ENCODE data around the gene KHSRP. TPM values are rescaled to one million over a fixed set of nuclear protein-coding genes. Genes with fewer than 3 reads are reported as not detected.

Gene KHSRP
- total RNA-seq, 1 experiment from 2014 or later, result 297 TPM

DNA sequence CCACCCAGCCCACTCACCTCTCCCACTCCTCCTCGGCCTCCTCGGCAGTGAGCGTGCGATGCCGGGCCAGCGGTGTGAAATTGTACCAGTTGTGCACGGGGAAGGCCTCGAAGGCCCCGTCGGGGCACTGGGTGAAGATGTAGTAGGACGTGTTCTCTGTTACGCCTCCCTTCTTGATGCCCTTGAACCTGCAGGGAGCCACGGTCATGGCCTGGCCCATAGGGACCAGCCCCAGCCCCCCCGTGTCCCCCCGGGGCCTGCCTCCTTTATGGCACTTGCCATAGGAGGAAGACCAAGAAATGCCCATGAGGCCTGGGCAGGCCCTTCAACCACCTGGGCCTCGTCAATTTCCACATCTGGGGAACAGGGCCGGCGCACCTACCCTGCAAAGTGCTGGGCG is 37.2 kb downstream of the KHSRP start:
- Mint-ChIP-seq H3K27me3 (ENCODE audit: unreplicated experiment) (no peaks in the 10 kb centered on the region), H3K9me3 (ENCODE audit: low read depth, unreplicated experiment) (no peaks in the 10 kb centered on the region), H3K4me3 (ENCODE audit: low read depth, unreplicated experiment) (no peak overlapping the region), H3K36me3 (ENCODE audit: insufficient read depth, unreplicated experiment) (peaks cover 50% of the 10 kb centered on the region), H3K4me1 (ENCODE audit: low read depth, unreplicated experiment) (peaks cover 7% of the 10 kb centered on the region), H3K27ac (ENCODE audit: unreplicated experiment) (no peak overlapping the region)
- intact Hi-C loops (cut with micrococcal nuclease; ENCODE audit: unreplicated experiment), result no loop called here
- CTCF ChIA-PET, result no interaction called here
- DNase-seq, result no peak
- no TSS peak for BruUV-seq (replicated peaks)
- TF ChIP-seq, protein P1, sequence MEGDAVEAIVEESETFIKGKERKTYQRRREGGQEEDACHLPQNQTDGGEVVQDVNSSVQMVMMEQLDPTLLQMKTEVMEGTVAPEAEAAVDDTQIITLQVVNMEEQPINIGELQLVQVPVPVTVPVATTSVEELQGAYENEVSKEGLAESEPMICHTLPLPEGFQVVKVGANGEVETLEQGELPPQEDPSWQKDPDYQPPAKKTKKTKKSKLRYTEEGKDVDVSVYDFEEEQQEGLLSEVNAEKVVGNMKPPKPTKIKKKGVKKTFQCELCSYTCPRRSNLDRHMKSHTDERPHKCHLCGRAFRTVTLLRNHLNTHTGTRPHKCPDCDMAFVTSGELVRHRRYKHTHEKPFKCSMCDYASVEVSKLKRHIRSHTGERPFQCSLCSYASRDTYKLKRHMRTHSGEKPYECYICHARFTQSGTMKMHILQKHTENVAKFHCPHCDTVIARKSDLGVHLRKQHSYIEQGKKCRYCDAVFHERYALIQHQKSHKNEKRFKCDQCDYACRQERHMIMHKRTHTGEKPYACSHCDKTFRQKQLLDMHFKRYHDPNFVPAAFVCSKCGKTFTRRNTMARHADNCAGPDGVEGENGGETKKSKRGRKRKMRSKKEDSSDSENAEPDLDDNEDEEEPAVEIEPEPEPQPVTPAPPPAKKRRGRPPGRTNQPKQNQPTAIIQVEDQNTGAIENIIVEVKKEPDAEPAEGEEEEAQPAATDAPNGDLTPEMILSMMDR (IDR thresholded peaks at IDR 0.05; ENCODE audit: unreplicated experiment), result no peak

DNA sequence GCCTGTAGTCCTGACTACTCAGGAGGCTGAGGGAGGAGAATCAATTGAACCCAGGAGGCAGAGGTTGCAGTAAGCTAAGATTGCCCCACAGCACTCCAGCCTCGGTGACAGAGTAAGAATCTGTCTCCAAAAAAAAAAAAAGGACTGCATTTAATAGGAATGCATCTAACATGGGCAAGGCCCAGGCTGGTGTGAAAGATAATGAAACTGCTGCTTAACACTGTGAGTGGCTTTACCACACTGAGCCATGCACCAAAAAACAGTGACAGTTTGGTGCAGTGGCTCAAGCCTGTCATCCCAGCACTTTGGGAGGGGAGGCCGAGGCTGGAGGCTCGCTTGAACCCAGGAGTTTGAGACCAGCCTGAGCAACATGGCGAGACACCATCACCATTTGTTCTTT is 40.2 kb downstream of the KHSRP start:
- intact Hi-C loops (cut with micrococcal nuclease; ENCODE audit: unreplicated experiment), result no loop called here

DNA sequence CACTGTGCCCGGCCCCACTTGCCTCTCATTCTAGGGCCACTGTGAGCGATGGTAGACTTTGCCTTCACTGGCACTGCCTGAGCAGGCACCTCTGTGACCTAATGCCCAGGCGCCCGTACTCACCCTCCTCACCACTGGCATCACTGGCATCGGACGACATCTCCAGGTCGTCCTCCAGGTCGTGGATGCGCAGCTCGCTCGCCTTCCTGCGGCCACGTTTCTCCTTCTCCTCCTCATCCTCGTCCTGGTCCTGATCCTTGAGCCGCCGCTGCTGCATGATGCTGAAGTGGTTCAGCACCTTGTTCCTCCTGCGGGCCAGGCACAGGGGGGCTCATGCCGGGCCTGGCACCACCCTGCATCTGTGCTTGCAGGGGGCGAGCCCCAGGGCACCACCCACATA is 41.4 kb downstream of the KHSRP start:
- DNase-seq, result no peak
- H3K4me1 Mint-ChIP-seq (ENCODE audit: low read depth, unreplicated experiment), result no peaks in the 10 kb centered on the region
- H3K27ac Mint-ChIP-seq (ENCODE audit: unreplicated experiment), result no peak overlapping the region
- TF ChIP-seq, protein P1 (IDR thresholded peaks at IDR 0.05; ENCODE audit: unreplicated experiment), result no peak
- CTCF ChIA-PET, result interaction anchor here (0.7 kb wide), 1 partner anchor 257 kb away, joined by 5 read pairs; no protein-coding TSS in a partner anchor
- H3K36me3 Mint-ChIP-seq (ENCODE audit: insufficient read depth, unreplicated experiment), result peaks cover 48% of the 10 kb centered on the region
- BruUV-seq (replicated peaks), result no TSS peak
- intact Hi-C loops (cut with micrococcal nuclease; ENCODE audit: unreplicated experiment), result no loop called here
- no peaks in the 10 kb centered on the region for H3K27me3 Mint-ChIP-seq (ENCODE audit: unreplicated experiment)
- H3K9me3 Mint-ChIP-seq (ENCODE audit: low read depth, unreplicated experiment), result no peaks in the 10 kb centered on the region
- H3K4me3 Mint-ChIP-seq (ENCODE audit: low read depth, unreplicated experiment), result no peak overlapping the region

More for the DNA sequence above, 40.2 kb downstream of the KHSRP start:
- Mint-ChIP-seq H3K27me3 (ENCODE audit: unreplicated experiment) (no peaks in the 10 kb centered on the region), H3K36me3 (ENCODE audit: insufficient read depth, unreplicated experiment) (peaks cover 51% of the 10 kb centered on the region), H3K4me3 (ENCODE audit: low read depth, unreplicated experiment) (no peak overlapping the region), H3K27ac (ENCODE audit: unreplicated experiment) (no peak overlapping the region), H3K4me1 (ENCODE audit: low read depth, unreplicated experiment) (no peaks in the 10 kb centered on the region), H3K9me3 (ENCODE audit: low read depth, unreplicated experiment) (no peaks in the 10 kb centered on the region)
- TF ChIP-seq, protein P1 (IDR thresholded peaks at IDR 0.05; ENCODE audit: unreplicated experiment), result no peak
- BruUV-seq (replicated peaks), result no TSS peak
- CTCF ChIA-PET, result no interaction called here
- DNase-seq, result no peak

DNA sequence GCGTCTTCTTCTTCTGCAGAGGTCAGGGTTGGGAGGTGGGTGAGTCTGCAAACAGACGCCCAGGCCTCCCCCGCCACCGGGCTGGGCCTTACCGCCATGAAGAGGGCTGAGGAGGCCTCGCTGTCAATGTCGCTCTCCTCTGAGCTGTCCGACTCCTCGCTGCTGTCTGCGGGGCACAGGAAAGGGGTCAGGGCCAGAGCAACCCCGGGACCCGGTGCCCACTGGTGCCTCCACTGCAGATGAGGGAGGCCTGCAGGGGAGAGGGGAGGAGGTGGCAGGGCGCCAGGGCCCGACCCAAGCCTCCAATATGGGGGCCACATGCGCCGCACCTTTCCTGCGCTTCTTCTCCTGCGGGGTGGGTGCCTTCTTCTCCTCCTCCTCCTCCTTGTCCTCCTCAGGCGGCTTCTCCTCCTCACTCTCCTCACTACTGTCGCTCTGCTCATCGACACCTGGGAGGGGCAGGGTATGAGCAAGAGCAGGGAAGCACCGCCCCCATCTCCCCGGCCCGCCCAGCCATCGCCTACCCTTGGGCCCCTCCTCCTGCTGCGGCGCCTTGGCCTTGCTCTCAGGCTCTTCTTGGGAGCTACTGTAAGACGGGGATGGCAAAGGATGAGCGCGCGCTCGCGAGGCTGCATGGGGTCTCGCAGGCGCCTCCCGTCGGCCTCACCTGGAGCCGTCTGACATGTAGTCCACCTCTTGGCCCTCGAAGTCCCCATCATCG is 43.4 kb downstream of the KHSRP start:
- no peaks in the 10 kb centered on the region for H3K9me3 Mint-ChIP-seq (ENCODE audit: low read depth, unreplicated experiment)
- intact Hi-C loops (cut with micrococcal nuclease; ENCODE audit: unreplicated experiment), result no loop called here
- H3K27ac Mint-ChIP-seq (ENCODE audit: unreplicated experiment), result no peak overlapping the region
- BruUV-seq (replicated peaks), result no TSS peak
- no peak overlapping the region for H3K4me3 Mint-ChIP-seq (ENCODE audit: low read depth, unreplicated experiment)
- H3K36me3 Mint-ChIP-seq (ENCODE audit: insufficient read depth, unreplicated experiment), result peaks cover 35% of the 10 kb centered on the region
- no peaks in the 10 kb centered on the region for H3K4me1 Mint-ChIP-seq (ENCODE audit: low read depth, unreplicated experiment)
- no peak for DNase-seq
- CTCF ChIA-PET, result no interaction called here
- H3K27me3 Mint-ChIP-seq (ENCODE audit: unreplicated experiment), result no peaks in the 10 kb centered on the region
- TF ChIP-seq, protein P1 (IDR thresholded peaks at IDR 0.05; ENCODE audit: unreplicated experiment), result no peak
